Activated naive CD4-positive, alpha-beta T cell treated with anti-CD3 and anti-CD28 coated beads, Interleukin-2, amount 50 U/mL, for 16 hours (primary cell): ENCODE data around the gene TNFRSF12A.
A peak's percentile ranks its signal among the peaks of the same experiment; 100 is the strongest.

ENCODE experiments used
- DNase-seq: peaks from one replicate; pipeline ENCODE4 v3.0.0-alpha.2; 2020

Gene TNFRSF12A

DNA sequence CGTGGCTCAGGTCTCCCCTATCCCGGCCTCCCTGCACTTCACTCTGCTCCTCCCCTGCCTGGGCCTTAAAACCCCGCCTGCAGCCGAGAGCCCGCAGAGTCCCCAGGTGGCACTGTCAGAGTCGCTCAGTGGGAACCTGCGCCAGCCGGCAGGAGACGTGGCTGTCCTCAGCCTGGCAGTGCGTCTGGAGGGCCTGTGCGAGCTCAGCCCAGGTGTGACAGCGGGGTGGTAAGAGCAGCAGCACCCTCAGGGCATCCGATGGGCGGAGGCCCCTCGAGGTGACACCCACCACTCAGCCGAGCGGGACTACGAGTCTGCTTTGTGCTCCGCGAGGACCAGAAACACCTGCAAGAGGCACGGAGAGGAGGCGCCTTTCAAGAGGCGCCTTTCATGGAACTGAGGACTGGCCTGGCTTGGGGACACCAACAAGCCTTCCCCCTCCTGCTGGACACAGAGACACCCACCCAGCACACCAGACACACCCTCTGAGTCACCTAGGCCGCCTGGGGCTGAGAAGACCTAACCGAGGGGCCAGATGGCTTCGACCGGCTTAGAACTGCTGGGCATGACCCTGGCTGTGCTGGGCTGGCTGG is 7.2 kb upstream of the TNFRSF12A start, which contains the start of gene CLDN9:
CLDN9 (plus strand) TSS at position 96 of the 593 bp plus-strand sequence; CDS start at position 536, 440 bp downstream.
- DNase-seq: no peak

DNA sequence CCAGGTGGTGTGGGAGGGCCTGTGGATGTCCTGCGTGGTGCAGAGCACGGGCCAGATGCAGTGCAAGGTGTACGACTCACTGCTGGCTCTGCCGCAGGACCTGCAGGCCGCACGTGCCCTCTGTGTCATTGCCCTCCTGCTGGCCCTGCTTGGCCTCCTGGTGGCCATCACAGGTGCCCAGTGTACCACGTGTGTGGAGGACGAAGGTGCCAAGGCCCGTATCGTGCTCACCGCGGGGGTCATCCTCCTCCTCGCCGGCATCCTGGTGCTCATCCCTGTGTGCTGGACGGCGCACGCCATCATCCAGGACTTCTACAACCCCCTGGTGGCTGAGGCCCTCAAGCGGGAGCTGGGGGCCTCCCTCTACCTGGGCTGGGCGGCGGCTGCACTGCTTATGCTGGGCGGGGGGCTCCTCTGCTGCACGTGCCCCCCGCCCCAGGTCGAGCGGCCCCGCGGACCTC is 6.6 kb upstream of the TNFRSF12A start:
- no peak for DNase-seq

DNA sequence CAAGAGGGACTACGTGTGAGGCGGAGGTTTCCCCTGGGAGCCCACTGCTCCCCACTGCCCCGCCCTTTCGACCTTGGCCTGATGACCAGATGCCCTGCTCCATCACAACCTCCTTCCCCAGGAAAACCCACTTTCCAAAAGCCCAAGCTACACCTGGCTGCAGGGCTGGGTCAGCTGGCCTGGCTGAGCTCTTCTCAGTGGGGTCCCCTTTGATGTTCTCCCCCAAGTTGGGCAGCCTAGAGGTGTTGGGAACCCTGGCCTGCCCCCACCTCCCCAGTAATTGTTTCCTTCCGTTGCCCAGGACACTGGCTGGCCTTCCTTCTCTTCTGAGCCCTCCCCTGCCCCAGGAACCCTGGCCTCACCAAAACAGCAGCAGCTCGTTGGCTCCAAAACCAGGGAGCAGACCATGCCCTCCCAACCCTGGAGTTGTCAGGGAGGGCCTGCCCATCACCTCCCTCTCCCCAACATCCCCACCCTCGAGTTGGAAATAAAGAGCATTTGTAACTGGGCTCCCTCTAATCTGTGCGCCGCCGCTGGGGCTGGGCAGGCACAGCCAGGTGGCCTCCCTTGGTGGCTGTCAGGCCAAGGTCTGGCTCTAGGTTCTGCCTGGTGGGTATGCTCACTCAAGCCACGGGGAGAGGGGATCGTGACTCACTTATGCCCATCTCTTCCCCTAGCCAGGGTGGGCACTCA is 6.0 kb upstream of the TNFRSF12A start:
- no peak for DNase-seq

DNA sequence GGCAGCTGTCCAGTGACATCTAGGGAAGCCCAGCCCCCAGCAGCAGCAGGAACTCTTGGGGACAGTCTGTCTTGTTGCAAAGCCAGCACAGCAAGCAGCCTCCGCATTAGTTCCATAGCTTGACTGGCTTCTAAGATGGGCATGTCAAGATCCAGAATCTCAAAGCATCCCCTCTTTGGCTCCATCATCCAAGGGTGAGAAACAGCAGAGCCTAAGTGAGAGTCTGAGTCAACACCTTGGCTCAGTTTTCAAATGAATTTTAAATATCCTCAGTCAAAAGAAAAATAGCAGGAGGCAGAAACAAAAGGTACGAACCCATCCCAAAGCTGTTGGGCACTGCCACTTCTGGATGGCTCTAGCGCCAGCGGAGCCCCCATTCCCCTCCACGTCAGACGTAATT is 5.2 kb upstream of the TNFRSF12A start:
- no peak for DNase-seq

DNA sequence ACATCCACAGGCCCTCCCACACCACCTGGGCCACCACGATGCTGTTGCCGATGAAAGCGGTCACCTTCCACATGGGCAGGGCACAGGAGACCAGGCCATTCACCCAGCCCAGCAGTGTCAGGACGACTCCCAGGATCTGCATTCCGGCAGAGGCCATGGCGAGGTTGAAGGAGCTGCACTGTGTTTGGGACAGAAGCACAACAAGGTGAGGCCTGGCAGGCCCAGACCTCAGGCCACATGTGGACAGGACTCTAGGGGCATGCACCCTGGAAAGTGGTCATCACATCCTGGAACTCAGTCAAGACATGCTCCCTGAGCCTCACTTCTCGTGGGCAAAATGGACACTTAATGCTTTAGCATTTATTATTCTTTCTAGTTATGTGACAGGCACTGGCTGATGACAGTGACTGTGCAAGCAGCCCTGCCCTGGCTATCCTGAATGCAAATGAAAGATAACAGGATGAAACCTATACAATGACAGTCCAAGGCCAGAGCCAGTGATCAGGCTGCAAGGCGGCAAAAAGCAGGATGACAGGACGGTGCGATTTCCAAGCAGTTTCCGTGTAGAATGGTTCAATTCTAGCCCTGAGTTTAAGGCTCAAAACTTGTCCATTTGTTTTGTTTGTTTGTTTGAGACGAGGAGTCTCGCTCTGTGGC is 4.2 kb upstream of the TNFRSF12A start:
- DNase-seq: no peak

- DNase-seq: no peak
Measured at GRCh38 chr16:3017344-3017743, 2.8 kb upstream of the TNFRSF12A start.

GRCh38 chr16:3017794-3018506 is 2.2 kb upstream of the TNFRSF12A start, which contains the start of gene CLDN6:
TSS of gene CLDN6 (minus strand) at chr16:3018183. CDS start at chr16:3016021, 2,162 bp downstream.
- no peak for DNase-seq

GRCh38 chr16:3019594-3020246 is 448 bp upstream of the TNFRSF12A start:
- no peak for DNase-seq

- DNase-seq: peak; percentile 52
Measured at GRCh38 chr16:3020604-3021448, 658 bp downstream of the TNFRSF12A start.

DNA sequence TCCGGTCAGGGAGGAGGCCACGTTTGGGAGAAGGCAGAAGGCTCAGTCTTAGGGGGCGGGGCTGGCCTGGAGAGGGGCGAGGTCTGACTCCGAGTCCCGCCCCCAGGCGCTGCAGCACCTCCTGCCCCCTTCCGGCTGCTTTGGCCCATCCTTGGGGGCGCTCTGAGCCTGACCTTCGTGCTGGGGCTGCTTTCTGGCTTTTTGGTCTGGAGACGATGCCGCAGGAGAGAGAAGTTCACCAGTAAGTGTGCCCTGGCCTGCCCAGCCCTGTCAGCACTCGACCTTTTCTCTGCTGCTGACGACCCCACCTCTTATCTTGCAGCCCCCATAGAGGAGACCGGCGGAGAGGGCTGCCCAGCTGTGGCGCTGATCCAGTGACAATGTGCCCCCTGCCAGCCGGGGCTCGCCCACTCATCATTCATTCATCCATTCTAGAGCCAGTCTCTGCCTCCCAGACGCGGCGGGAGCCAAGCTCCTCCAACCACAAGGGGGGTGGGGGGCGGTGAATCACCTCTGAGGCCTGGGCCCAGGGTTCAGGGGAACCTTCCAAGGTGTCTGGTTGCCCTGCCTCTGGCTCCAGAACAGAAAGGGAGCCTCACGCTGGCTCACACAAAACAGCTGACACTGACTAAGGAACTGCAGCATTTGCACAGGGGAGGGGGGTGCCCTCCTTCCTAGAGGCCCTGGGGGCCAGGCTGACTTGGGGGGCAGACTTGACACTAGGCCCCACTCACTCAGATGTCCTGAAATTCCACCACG is 1.5 kb downstream of the TNFRSF12A start:
- peak; percentile 79 for DNase-seq

DNA sequence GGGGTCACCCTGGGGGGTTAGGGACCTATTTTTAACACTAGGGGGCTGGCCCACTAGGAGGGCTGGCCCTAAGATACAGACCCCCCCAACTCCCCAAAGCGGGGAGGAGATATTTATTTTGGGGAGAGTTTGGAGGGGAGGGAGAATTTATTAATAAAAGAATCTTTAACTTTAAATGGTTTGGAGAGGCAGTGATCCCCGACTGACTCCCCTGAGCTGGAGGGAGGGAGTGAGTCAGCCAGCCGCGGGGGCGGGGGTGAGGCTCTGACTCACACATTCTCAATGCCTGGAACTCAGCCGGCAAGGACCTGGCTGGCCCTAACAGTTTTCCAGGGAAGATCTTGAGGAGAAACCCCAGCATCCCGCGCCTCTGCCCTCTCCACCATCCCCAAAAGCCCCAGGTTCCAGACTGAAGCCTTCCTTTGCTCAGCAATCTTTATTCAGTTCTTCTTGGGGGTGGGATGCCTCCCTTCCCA is 2.1 kb downstream of the TNFRSF12A start:
- DNase-seq: peak; percentile 94

GRCh38 chr16:3022684-3023414 is 2.7 kb downstream of the TNFRSF12A start:
- DNase-seq: no peak

DNA sequence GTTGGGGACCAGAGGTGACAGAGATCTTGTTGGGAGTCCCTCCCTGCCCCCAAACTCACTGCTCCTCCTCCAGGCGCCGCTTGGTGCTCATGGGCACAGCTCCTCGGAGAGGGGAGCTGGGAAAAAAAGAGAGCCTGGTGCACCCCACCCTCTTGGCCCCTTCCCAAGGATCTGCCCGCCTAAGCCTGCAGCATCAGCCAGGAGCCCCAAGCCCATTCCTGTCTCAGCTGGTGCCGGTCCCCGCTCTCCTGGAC is 3.2 kb downstream of the TNFRSF12A start:
- peak; percentile 34 for DNase-seq

DNA sequence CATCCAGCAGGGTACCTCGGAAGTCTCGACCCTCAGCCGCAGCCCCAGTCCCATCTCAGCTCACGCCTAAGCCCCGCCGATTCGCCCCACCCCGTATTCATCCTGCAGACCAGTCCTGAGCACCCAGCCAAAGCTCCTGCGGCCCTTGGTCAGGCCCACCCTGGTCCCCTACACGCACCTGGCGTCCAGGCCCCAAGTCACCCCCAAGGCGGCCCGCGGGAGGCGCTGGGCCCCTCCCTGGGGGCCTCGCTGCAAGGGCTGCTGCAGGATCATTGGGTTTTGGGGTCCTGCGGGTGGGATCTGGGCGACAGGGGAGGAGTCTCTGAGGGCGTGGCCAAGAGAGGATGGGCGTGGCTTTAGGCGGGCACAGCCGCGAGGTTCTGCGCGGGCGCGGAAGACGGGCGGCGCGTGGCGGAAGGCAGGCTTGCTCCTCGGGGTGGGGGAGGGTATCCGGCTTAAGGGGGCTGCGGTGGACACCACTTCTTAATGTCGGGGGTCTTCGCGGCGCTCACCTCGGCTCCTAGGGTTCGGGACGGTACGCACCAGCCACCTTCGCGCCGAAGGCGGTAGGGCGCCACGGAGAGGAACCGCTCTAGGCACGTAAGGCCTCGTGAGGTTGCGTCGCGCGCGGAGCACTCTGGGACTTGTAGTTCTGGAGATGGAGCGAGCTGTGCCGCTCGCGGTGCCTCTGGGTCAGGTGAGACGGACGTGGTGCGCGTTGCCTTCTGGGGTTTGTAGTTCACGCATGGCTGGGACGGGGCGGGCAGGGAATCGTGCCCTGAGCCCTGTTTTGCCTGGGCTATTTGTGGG is 3.7 kb downstream of the TNFRSF12A start, which contains the start of the genes HCFC1R1 and THOC6:
HCFC1R1 (minus strand) TSS at position 274 of the 810 bp plus-strand sequence; CDS start at position 273, 1 bp downstream.
THOC6 (plus strand) TSS at position 367 of the 810 bp plus-strand sequence; CDS start at position 659, 292 bp downstream.
- DNase-seq: peak; percentile 96

- DNase-seq: no peak
Measured at GRCh38 chr16:3025032-3026002, 5.1 kb downstream of the TNFRSF12A start.

GRCh38 chr16:3026003-3026378 is 5.8 kb downstream of the TNFRSF12A start:
- DNase-seq: no peak

- DNase-seq: no peak
Measured at GRCh38 chr16:3026609-3027488, 6.7 kb downstream of the TNFRSF12A start.
